ENCODE data around the gene NINL. TPM values are rescaled to one million over a fixed set of nuclear protein-coding genes. Genes with fewer than 3 reads are reported as not detected.

NINL gene
- total and polyA plus RNA-seq, 2 of the 8 experiments (the other 6 are each of a cell fraction or from before 2014, with no cell fraction given), result 15.3 to 30.0 TPM

- TF ChIP-seq CHD7 (IDR thresholded peaks at IDR 0.05; ENCODE audit: insufficient replicate concordance, low read length) (no peak), BRCA1 (IDR thresholded peaks at IDR 0.05; ENCODE audit: low read depth, low read length) (no peak), NRF1 (IDR thresholded peaks at IDR 0.05; ENCODE audit: low read depth, low read length) (no peak), KDM5A (IDR thresholded peaks at IDR 0.05; ENCODE audit: low read length) (no peak), POLR2A (IDR thresholded peaks at IDR 0.05; ENCODE audit: control extremely low read depth in 1 of 2, low read depth in 2 of 2, low read length in 2 of 2) (no peak), SUZ12 (IDR thresholded peaks at IDR 0.05; ENCODE audit: low read length) (no peak), RXRA (IDR thresholded peaks at IDR 0.05; ENCODE audit: insufficient read depth, low read depth, low read length) (no peak), RNF2 (IDR thresholded peaks at IDR 0.05; ENCODE audit: borderline replicate concordance, low read depth, low read length, missing control alignments, poor library complexity, severe bottlenecking) (no peak), MAFK (IDR thresholded peaks at IDR 0.05; ENCODE audit: low read depth, low read length) (no peak), RBBP5 (IDR thresholded peaks at IDR 0.05; ENCODE audit: borderline replicate concordance, low read depth, low read length) (no peak), CHD1 (IDR thresholded peaks at IDR 0.05; ENCODE audit: low read depth, low read length) (no peak), TAF7 (optimal IDR thresholded peaks at IDR 0.05; ENCODE audit: borderline replicate concordance, low read depth, low read length) (no peak)
Measured at GRCh38 chr20:25461281-25461650, 124.1 kb downstream of the NINL start (continued).
